Upper lobe of right lung (tissue), 1 donor: ENCODE results near the gene ZDHHC24. TPM values are rescaled to one million over a fixed set of nuclear protein-coding genes. Genes with fewer than 3 reads are reported as not detected.

Experiments
- ATAC-seq: fragments of 200-7000 bp; cut with Tn5 transposase; one replicate; pipeline ENCODE4 v1.9.1; 2020; ENCODE audit warnings: mild to moderate bottlenecking, moderate library complexity
- DNase-seq: peaks from one replicate; pipeline ENCODE4 v3.0.0-alpha.2; 2020
- H3K27ac ChIP-seq: fragments of 200-600 bp; one replicate; pipeline ENCODE4 v1.8.0; 2022
- H3K27me3 ChIP-seq: fragments of 200-600 bp; one replicate; pipeline ENCODE4 v1.8.0; 2022; ENCODE audit warnings: mild to moderate bottlenecking
- H3K36me3 ChIP-seq: fragments of 200-600 bp; one replicate; pipeline ENCODE4 v1.8.0; 2022
- H3K4me1 ChIP-seq: fragments of 200-600 bp; one replicate; pipeline ENCODE4 v1.8.0; 2022
- H3K4me3 ChIP-seq: fragments of 200-600 bp; one replicate; pipeline ENCODE4 v1.8.0; 2022; ENCODE audit warnings: mild to moderate bottlenecking
- H3K9me3 ChIP-seq: fragments of 200-600 bp; one replicate; pipeline ENCODE4 v1.8.0; 2022
- intact Hi-C: fragments of 100-400 bp; cut with DNase I; formaldehyde crosslinking; loops from one replicate; pipeline ENCODE4 v1.11.0; 2022
- total RNA-seq: library from RNA; stranded (reverse); fragmentation: NEBNext Ultra II Directional; extraction: Animal tissue kit (Norgen Biotek cat#: 25700); gene quantifications from one replicate; pipeline ENCODE4 v1.2.1, GENCODE V29; 2021
- TF ChIP-seq, protein P1 (sequence below): fragments of 200-600 bp; IDR thresholded peaks from one replicate; pipeline ENCODE4 v1.8.0; 2022; ENCODE audit warnings: antibody characterized with exemption
- donor health status: DM: no; HTN: yes; CAD: no; lungs with severe emphysema.

ZDHHC24 gene
- total RNA-seq, 1 donor from 2014 or later: 14.5 TPM

DNA sequence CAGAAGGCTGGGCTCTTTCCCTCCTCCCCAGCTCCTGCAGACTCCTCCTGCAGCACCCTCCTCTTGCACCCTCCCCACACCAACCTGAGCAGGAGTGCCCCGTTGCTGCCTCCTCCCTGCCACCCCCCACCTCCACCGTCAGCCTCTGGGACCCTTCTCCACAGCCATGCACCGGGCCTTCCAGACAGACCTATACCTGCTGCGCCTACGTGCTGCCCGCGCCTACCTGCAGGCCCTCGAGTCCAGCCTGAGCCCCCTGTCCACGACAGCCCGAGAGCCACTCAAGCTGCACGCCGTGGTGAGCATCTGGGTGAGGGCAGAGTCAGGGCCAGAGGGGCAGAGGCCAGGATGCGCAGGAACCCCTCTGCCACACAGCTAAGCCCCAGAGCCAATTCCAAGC lies 16.2 kb downstream of the ZDHHC24 start:
- intact Hi-C loops: no loop called here
- no peak overlapping the region for H3K4me3 ChIP-seq
- TF ChIP-seq, protein P1, sequence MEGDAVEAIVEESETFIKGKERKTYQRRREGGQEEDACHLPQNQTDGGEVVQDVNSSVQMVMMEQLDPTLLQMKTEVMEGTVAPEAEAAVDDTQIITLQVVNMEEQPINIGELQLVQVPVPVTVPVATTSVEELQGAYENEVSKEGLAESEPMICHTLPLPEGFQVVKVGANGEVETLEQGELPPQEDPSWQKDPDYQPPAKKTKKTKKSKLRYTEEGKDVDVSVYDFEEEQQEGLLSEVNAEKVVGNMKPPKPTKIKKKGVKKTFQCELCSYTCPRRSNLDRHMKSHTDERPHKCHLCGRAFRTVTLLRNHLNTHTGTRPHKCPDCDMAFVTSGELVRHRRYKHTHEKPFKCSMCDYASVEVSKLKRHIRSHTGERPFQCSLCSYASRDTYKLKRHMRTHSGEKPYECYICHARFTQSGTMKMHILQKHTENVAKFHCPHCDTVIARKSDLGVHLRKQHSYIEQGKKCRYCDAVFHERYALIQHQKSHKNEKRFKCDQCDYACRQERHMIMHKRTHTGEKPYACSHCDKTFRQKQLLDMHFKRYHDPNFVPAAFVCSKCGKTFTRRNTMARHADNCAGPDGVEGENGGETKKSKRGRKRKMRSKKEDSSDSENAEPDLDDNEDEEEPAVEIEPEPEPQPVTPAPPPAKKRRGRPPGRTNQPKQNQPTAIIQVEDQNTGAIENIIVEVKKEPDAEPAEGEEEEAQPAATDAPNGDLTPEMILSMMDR: no peak
- DNase-seq: no peak
- no peak overlapping the region for H3K27ac ChIP-seq
- H3K36me3 ChIP-seq: peaks cover 27% of the 10 kb centered on the region
- H3K9me3 ChIP-seq: no peaks in the 10 kb centered on the region
- no peaks in the 10 kb centered on the region for H3K4me1 ChIP-seq
- ATAC-seq: peak; percentile 18
- H3K27me3 ChIP-seq: no peaks in the 10 kb centered on the region

DNA sequence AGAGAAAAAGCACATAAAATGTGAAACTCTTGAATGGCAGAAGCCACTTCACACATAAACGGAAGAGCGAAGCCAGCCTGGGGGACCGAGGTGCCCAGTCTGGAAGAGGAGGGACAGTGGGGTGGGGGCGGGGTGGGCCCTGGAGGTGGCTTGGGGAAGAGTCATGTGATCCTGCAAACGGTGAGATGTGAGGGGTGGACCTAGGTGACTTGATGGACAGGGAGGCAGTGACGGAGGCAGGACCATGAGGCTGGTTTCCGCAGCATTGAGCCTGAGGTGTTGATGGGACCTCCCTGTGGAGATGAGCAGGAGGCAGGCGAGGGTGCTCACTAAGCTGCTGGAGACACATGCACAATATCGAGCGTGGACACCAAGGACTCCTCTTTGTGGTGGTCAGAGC lies 16.8 kb downstream of the ZDHHC24 start:
- Histone ChIP-seq H3K9me3 (no peaks in the 10 kb centered on the region), H3K27ac (no peak overlapping the region), H3K27me3 (no peaks in the 10 kb centered on the region), H3K4me3 (no peak overlapping the region), H3K4me1 (no peaks in the 10 kb centered on the region), H3K36me3 (peaks cover 32% of the 10 kb centered on the region)
- DNase-seq (no peak), ATAC-seq (no peak)
- intact Hi-C loops: no loop called here
- TF ChIP-seq, protein P1: no peak

DNA sequence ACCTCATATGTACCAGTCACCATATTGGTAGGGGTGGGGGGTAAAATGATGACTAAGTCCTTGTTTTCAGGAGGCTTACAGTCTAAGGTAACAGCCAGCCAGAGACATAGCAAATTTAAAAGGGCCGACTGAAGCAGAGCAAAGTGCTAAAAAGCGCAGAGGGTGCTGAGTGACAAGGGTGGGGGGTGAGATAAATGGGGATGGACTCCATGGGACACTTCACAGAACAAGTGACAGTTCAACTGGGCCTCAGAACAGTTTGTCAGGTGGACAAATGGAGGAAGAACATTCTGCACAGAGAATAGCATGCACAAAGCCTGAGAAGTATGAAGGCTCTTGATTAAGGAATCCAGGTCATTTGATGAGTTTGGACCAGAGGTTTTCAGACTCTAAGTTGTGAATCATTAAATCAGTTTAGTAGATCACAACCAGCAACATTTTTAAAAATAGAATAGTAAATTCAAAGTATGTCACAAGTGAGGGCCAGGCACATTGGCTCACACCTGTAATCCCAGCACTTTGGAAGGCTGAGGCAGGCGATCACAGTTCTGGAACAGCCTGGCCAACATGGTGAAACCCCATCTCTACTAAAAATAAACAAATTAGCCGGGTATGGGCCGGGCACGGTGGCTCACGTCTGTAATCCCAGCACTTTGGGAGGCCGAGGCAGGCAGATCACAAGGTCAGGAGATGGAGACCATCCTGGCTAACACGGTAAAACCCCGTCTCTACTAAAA lies 21.4 kb downstream of the ZDHHC24 start:
- H3K4me1 ChIP-seq: no peaks in the 10 kb centered on the region
- no peaks in the 10 kb centered on the region for H3K9me3 ChIP-seq
- no peak for DNase-seq
- TF ChIP-seq, protein P1: no peak
- intact Hi-C loops: no loop called here
- H3K27ac ChIP-seq: no peak overlapping the region
- no peak for ATAC-seq
- peaks cover 60% of the 10 kb centered on the region for H3K36me3 ChIP-seq
- no peak overlapping the region for H3K4me3 ChIP-seq
- H3K27me3 ChIP-seq: no peaks in the 10 kb centered on the region

DNA sequence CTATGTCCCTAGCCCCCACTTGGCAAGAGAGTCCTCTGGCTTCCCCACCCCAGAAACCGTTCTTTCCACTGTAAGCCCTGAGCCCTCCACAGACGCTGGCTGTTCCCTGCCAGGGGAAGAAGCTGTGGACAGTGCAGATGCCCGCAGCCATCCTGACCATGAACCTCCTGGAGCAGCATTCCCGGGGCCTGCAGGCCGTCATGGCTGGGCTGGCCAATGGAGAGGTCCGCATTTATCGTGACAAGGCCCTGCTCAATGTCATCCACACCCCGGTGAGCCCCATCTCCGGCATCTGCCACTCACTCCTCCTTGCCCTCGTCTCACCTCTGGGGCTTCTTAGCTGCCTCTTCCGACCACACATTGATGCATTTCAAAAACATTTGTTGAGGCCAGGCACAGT lies 22.2 kb downstream of the ZDHHC24 start:
- Histone ChIP-seq H3K4me1 (no peaks in the 10 kb centered on the region), H3K36me3 (peaks cover 68% of the 10 kb centered on the region), H3K4me3 (no peak overlapping the region), H3K9me3 (no peaks in the 10 kb centered on the region), H3K27ac (no peak overlapping the region), H3K27me3 (no peaks in the 10 kb centered on the region)
- TF ChIP-seq, protein P1: no peak
- no peak for DNase-seq
- intact Hi-C loops: no loop called here
- no peak for ATAC-seq

DNA sequence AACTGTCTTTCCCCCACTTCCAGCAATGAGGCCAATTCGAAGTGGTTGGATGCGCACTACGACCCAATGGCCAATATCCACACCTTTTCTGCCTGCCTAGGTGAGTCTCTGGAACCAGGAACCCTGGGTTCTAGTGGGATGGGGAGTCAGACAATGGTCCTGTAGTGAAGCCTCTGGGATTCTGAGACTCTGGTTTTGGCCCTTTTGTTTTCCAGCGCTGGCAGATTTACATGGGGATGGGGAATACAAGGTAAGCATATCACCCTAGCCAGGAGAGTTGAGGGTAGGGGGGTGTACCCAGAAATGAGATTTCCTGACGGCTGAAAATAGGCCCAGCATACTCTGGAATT lies 34.9 kb downstream of the ZDHHC24 start:
- Histone ChIP-seq H3K9me3 (no peaks in the 10 kb centered on the region), H3K36me3 (no peaks in the 10 kb centered on the region), H3K27ac (peak overlapping the region; percentile 74), H3K4me1 (peaks cover 15% of the 10 kb centered on the region), H3K4me3 (peak overlapping the region; percentile 92), H3K27me3 (no peaks in the 10 kb centered on the region)
- DNase-seq (no peak), ATAC-seq (no peak)
- TF ChIP-seq, protein P1: no peak
- intact Hi-C loops: no loop called here
